ENCODE data around the gene GIMAP2. TPM values are rescaled to one million over a fixed set of nuclear protein-coding genes. Genes with fewer than 3 reads are reported as not detected.

Gene GIMAP2
- total RNA-seq, 1 experiment from 2014 or later = not detected

DNA sequence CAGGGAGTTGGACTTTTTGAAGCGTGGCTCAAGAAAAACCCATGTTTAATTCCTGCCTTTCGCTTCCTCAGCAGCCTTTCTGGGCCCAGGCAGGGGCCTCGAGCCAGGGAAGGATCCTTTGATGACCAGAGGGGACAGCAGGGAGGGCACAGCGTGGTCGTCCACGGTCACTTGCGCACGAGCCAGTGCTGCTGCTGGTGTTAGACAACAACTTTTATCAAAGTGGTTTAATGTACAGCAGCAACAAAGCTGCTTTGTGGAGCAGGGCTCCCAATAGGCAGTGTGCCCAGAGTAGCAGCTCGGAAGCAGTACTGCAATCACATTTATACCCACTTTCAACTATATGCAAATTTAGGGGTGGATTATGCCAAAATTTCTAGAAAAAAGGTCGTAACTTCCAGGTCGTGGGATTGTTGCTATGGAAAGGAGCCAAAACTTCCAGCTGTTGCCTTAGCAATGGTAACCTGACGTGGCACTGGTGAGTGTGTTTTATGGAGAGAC, 37.0 kb downstream of the GIMAP2 start (continued):
- TF ChIP-seq, protein P1, sequence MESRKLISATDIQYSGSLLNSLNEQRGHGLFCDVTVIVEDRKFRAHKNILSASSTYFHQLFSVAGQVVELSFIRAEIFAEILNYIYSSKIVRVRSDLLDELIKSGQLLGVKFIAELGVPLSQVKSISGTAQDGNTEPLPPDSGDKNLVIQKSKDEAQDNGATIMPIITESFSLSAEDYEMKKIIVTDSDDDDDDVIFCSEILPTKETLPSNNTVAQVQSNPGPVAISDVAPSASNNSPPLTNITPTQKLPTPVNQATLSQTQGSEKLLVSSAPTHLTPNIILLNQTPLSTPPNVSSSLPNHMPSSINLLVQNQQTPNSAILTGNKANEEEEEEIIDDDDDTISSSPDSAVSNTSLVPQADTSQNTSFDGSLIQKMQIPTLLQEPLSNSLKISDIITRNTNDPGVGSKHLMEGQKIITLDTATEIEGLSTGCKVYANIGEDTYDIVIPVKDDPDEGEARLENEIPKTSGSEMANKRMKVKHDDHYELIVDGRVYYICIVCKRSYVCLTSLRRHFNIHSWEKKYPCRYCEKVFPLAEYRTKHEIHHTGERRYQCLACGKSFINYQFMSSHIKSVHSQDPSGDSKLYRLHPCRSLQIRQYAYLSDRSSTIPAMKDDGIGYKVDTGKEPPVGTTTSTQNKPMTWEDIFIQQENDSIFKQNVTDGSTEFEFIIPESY (IDR thresholded peaks at IDR 0.05; ENCODE audit: extremely low read depth, insufficient replicate concordance, low read length) = no peak
- TF ChIP-seq YY1 (IDR thresholded peaks at IDR 0.05; ENCODE audit: extremely low read depth, insufficient replicate concordance, low read depth, low read length) (no peak), CEBPB (IDR thresholded peaks at IDR 0.05; ENCODE audit: low read depth) (no peak), EGR1 (IDR thresholded peaks at IDR 0.05; ENCODE audit: low read depth) (no peak)
- TF ChIP-seq, protein P2, sequence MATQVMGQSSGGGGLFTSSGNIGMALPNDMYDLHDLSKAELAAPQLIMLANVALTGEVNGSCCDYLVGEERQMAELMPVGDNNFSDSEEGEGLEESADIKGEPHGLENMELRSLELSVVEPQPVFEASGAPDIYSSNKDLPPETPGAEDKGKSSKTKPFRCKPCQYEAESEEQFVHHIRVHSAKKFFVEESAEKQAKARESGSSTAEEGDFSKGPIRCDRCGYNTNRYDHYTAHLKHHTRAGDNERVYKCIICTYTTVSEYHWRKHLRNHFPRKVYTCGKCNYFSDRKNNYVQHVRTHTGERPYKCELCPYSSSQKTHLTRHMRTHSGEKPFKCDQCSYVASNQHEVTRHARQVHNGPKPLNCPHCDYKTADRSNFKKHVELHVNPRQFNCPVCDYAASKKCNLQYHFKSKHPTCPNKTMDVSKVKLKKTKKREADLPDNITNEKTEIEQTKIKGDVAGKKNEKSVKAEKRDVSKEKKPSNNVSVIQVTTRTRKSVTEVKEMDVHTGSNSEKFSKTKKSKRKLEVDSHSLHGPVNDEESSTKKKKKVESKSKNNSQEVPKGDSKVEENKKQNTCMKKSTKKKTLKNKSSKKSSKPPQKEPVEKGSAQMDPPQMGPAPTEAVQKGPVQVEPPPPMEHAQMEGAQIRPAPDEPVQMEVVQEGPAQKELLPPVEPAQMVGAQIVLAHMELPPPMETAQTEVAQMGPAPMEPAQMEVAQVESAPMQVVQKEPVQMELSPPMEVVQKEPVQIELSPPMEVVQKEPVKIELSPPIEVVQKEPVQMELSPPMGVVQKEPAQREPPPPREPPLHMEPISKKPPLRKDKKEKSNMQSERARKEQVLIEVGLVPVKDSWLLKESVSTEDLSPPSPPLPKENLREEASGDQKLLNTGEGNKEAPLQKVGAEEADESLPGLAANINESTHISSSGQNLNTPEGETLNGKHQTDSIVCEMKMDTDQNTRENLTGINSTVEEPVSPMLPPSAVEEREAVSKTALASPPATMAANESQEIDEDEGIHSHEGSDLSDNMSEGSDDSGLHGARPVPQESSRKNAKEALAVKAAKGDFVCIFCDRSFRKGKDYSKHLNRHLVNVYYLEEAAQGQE (IDR thresholded peaks at IDR 0.05; ENCODE audit: low read depth) = no peak

DNA sequence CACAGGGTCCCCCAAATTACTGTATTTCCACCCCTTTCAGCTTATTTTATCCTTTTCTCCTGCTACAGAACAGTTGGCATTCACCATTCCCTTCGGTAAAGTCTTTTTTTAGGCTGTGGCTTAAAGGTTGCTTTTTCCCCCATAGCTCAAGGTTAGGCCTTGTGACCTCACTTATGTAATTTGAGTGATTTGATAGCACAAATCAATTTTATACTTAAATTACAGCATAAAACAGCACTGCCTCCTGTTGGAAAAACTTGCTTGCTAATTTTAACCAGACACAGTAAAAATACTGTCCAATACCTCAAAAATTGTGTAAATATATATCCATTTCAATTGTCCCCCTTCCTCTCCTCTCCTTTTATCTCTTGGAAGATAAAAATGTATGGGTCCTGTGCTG, 38.0 kb downstream of the GIMAP2 start:
- no peak overlapping the region for H3K4me2 ChIP-seq (ENCODE audit: low read length)
- H2AFZ ChIP-seq (ENCODE audit: low read depth, low read length, poor library complexity, severe bottlenecking) = no peak overlapping the region
- BruUV-seq (replicated peaks) = no TSS peak
- H3K79me2 ChIP-seq (ENCODE audit: insufficient read depth, low read length) = no peaks in the 10 kb centered on the region
- H3K9ac ChIP-seq (ENCODE audit: low read length) = no peak overlapping the region
- intact Hi-C loops (cut with micrococcal nuclease) = no loop called here
- no peaks in the 10 kb centered on the region for H4K20me1 ChIP-seq (ENCODE audit: insufficient read depth)
- ChIA-PET POLR2A (no interaction called here), CTCF (interaction anchor here (0.9 kb wide), 1 partner anchor 16 kb away, joined by 3 read pairs; no protein-coding TSS in a partner anchor), RAD21 (ENCODE audit: low non-redundant PET in 1 of 2, low total read pairs in 2 of 2, uncharacterized antibody in 2 of 2, unreplicated experiment in 2 of 2) (no interaction called here)
- no peak for TF ChIP-seq JUND (IDR thresholded peaks at IDR 0.05)
- no peak for TF ChIP-seq CBX3 (IDR thresholded peaks at IDR 0.05; ENCODE audit: low read depth)
- no peak for TF ChIP-seq ZFX (IDR thresholded peaks at IDR 0.05)
- TF ChIP-seq, protein P1 (IDR thresholded peaks at IDR 0.05; ENCODE audit: extremely low read depth, insufficient replicate concordance, low read length) = no peak
- TF ChIP-seq RAD21 (IDR thresholded peaks at IDR 0.05; ENCODE audit: low read depth) = no peak
- no peak for TF ChIP-seq EZH2 (IDR thresholded peaks at IDR 0.05)
- no peak for TF ChIP-seq FOSL1 (IDR thresholded peaks at IDR 0.05; ENCODE audit: low read depth)
- no peak for TF ChIP-seq ELF1 (IDR thresholded peaks at IDR 0.05; ENCODE audit: borderline replicate concordance, low read depth)
- no peak for TF ChIP-seq EZH2phosphoT487 (IDR thresholded peaks at IDR 0.05; ENCODE audit: borderline replicate concordance)
- DNase-seq (ENCODE audit: low read depth, low spot score) (no peak), ATAC-seq (no peak)
- H3K27me3 ChIP-seq (ENCODE audit: insufficient read depth, low read length) = peaks cover 17% of the 10 kb centered on the region
- H3K36me3 ChIP-seq (ENCODE audit: control insufficient read depth in 1 of 2, insufficient read depth in 2 of 2, low read length in 2 of 2) = no peaks in the 10 kb centered on the region
- H3K27ac ChIP-seq (ENCODE audit: low read depth, low read length) = no peak overlapping the region
- no peak overlapping the region for H3K4me3 ChIP-seq (replicated peaks in 1 of 2; ENCODE audit: low read depth in 1 of 2, low read length in 2 of 2)
- H3K9me3 ChIP-seq (ENCODE audit: control insufficient read depth in 1 of 2, insufficient read depth in 1 of 2, low read depth in 1 of 2, low read length in 2 of 2) = no peaks in the 10 kb centered on the region; a peak in 1 of 4 replicates
- no peaks in the 10 kb centered on the region for H3K4me1 ChIP-seq (ENCODE audit: control insufficient read depth in 1 of 2, insufficient read depth in 2 of 2, low read length in 2 of 2)
- H3K9me2 ChIP-seq (ENCODE audit: insufficient read depth) = no peaks in the 10 kb centered on the region
